ENCODE measurements around the gene NDUFA11. TPM values are rescaled to one million over a fixed set of nuclear protein-coding genes. Genes with fewer than 3 reads are reported as not detected.

The NDUFA11 gene
- total and polyA plus RNA-seq, 2 of the 13 experiments (the other 11 are each of a cell fraction or from before 2014, with no cell fraction given) = 286 to 378 TPM

DNA sequence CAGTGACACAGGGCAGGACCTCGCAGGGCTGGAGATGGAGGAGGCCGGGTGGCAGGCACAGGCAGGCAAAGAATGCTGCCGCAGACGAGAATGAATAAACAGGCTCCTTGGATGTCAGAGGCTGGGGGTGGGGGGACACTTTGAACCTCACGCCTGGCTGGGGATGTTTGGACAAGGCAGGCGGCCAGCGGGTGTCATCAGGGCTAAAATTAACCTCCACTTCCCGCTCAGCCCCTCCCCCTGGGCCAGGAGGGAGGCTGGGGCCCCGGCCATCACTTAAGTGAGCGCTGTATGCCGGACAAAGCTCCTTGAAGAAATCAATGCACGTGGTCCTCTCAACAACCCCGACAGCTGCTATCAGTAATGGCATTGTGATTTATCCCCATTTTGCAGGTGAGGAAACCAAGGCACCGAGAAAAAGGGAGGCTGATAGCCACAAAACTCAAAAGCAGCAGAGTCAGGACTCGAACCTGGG, 22.9 kb downstream of the NDUFA11 start (continued):
- TF ChIP-seq ZBTB40 (IDR thresholded peaks at IDR 0.05) (no peak), ZBTB40 (CRISPR knock-in tag; IDR thresholded peaks at IDR 0.05) (peak; percentile 19; the same call in 1 of the 2 replicates), NFKBIZ (CRISPR knock-in tag; IDR thresholded peaks at IDR 0.05) (peak; percentile 79), ATF2 (CRISPR knock-in tag; IDR thresholded peaks at IDR 0.05) (peak; percentile 49; the same call in 1 of the 2 replicates), AKAP8 (CRISPR knock-in tag; IDR thresholded peaks at IDR 0.05) (peak; percentile 62; the same call in 1 of the 2 replicates), ZNF253 (CRISPR knock-in tag; IDR thresholded peaks at IDR 0.05; ENCODE audit: borderline replicate concordance) (no peak), CCDC6 (CRISPR knock-in tag; IDR thresholded peaks at IDR 0.05) (peak; percentile 61; the same call in 1 of the 2 replicates)
- TF ChIP-seq, protein P1, sequence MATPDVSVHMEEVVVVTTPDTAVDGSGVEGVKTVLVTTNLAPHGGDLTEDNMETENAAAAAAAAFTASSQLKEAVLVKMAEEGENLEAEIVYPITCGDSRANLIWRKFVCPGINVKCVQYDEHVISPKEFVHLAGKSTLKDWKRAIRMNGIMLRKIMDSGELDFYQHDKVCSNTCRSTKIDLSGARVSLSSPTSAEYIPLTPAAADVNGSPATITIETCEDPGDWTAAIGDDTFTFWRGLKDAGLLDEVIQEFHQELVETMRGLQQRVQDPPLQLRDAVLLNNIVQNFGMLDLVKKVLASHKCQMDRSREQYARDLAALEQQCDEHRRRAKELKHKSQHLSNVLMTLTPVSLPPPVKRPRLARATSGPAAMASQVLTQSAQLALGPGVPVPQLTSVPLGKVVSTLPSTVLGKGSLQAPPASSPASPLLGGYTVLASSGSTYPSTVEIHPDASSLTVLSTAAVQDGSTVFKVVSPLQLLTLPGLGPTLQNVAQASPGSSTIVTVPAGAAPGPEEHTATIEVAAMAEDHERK (CRISPR knock-in tag; IDR thresholded peaks at IDR 0.05; ENCODE audit: low read depth) = no peak
- TF ChIP-seq, protein P2, sequence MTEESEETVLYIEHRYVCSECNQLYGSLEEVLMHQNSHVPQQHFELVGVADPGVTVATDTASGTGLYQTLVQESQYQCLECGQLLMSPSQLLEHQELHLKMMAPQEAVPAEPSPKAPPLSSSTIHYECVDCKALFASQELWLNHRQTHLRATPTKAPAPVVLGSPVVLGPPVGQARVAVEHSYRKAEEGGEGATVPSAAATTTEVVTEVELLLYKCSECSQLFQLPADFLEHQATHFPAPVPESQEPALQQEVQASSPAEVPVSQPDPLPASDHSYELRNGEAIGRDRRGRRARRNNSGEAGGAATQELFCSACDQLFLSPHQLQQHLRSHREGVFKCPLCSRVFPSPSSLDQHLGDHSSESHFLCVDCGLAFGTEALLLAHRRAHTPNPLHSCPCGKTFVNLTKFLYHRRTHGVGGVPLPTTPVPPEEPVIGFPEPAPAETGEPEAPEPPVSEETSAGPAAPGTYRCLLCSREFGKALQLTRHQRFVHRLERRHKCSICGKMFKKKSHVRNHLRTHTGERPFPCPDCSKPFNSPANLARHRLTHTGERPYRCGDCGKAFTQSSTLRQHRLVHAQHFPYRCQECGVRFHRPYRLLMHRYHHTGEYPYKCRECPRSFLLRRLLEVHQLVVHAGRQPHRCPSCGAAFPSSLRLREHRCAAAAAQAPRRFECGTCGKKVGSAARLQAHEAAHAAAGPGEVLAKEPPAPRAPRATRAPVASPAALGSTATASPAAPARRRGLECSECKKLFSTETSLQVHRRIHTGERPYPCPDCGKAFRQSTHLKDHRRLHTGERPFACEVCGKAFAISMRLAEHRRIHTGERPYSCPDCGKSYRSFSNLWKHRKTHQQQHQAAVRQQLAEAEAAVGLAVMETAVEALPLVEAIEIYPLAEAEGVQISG (CRISPR knock-in tag; IDR thresholded peaks at IDR 0.05) = no peak; the same call in 1 of the 2 replicates
- TF ChIP-seq, protein P3, sequence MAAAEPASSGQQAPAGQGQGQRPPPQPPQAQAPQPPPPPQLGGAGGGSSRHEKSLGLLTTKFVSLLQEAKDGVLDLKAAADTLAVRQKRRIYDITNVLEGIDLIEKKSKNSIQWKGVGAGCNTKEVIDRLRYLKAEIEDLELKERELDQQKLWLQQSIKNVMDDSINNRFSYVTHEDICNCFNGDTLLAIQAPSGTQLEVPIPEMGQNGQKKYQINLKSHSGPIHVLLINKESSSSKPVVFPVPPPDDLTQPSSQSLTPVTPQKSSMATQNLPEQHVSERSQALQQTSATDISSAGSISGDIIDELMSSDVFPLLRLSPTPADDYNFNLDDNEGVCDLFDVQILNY (CRISPR knock-in tag; conservative IDR thresholded peaks at IDR 0.05) = no peak
